Endothelial cell (in vitro differentiated cells): Measurements from ENCODE around the gene ANTXR1. TPM values are rescaled to one million over a fixed set of nuclear protein-coding genes. Genes with fewer than 3 reads are reported as not detected.

Experiments
- DNase-seq: peaks from one replicate; pipeline ENCODE4 v3.0.0; 2021; ENCODE audit warnings: low spot score
- H3K27ac Mint-ChIP-seq: one replicate; pipeline ENCODE4 v1.8.0; 2021; ENCODE audit warnings: mixed read lengths, inconsistent platforms; ENCODE audit not compliant: unreplicated experiment
- H3K27me3 Mint-ChIP-seq: one replicate; pipeline ENCODE4 v1.8.0; 2021; ENCODE audit warnings: mild to moderate bottlenecking, moderate library complexity, mixed read lengths, inconsistent platforms; ENCODE audit not compliant: unreplicated experiment
- H3K36me3 Mint-ChIP-seq: one replicate; pipeline ENCODE4 v1.8.0; 2021; ENCODE audit warnings: mild to moderate bottlenecking, low read depth, mixed read lengths, inconsistent platforms; ENCODE audit not compliant: unreplicated experiment
- H3K4me1 Mint-ChIP-seq: one replicate; pipeline ENCODE4 v1.8.0; 2021; ENCODE audit warnings: mild to moderate bottlenecking, mixed read lengths, inconsistent platforms; ENCODE audit not compliant: unreplicated experiment
- H3K4me3 Mint-ChIP-seq: one replicate; pipeline ENCODE4 v1.8.0; 2021; ENCODE audit warnings: mild to moderate bottlenecking, mixed read lengths, inconsistent platforms; ENCODE audit not compliant: unreplicated experiment
- H3K9me3 Mint-ChIP-seq: one replicate; pipeline ENCODE4 v1.8.0; 2021; ENCODE audit warnings: mixed read lengths, inconsistent platforms; ENCODE audit not compliant: unreplicated experiment
- CTCF ChIP-seq: fragments of 200-600 bp; sonication (generic); IDR thresholded peaks from one replicate; pipeline ENCODE4 v1.5.0; 2021; ENCODE audit warnings: antibody characterized with exemption; ENCODE audit not compliant: unreplicated experiment
- total RNA-seq: library from RNA; stranded (reverse); fragmentation: NEBNext Ultra II Directional; extraction: Animal tissue kit (Norgen Biotek cat#: 25700); gene quantifications from one replicate; pipeline ENCODE4 v1.2.1, GENCODE V29; 2021; ENCODE audit not compliant: unreplicated experiment

Gene ANTXR1
- total RNA-seq, 1 donor from 2014 or later = 7.5 TPM

- peak overlapping the region; percentile 64 for H3K4me3 Mint-ChIP-seq
- peak; percentile 81 for DNase-seq
- H3K36me3 Mint-ChIP-seq = peaks cover 4% of the 10 kb centered on the region
- TF ChIP-seq CTCF = no peak
- H3K9me3 Mint-ChIP-seq = no peaks in the 10 kb centered on the region
- peaks cover 15% of the 10 kb centered on the region for H3K4me1 Mint-ChIP-seq
- H3K27ac Mint-ChIP-seq = peak overlapping the region; percentile 91
- H3K27me3 Mint-ChIP-seq = peaks cover 4% of the 10 kb centered on the region
These were observed 165.0 kb downstream of the ANTXR1 start for GRCh38 chr2:69177785-69178636.

- H3K4me3 Mint-ChIP-seq = no peak overlapping the region
- H3K36me3 Mint-ChIP-seq = peaks cover 4% of the 10 kb centered on the region
- no peak overlapping the region for H3K27ac Mint-ChIP-seq
- TF ChIP-seq CTCF = no peak
- H3K9me3 Mint-ChIP-seq = no peaks in the 10 kb centered on the region
- DNase-seq = no peak
- peaks cover 15% of the 10 kb centered on the region for H3K4me1 Mint-ChIP-seq
- H3K27me3 Mint-ChIP-seq = peaks cover 4% of the 10 kb centered on the region
These were observed 165.8 kb downstream of the ANTXR1 start for GRCh38 chr2:69178756-69179155.

- H3K4me1 Mint-ChIP-seq = peaks cover 15% of the 10 kb centered on the region
- TF ChIP-seq CTCF = no peak
- no peak overlapping the region for H3K27ac Mint-ChIP-seq
- H3K36me3 Mint-ChIP-seq = peaks cover 4% of the 10 kb centered on the region
- DNase-seq = no peak
- peaks cover 4% of the 10 kb centered on the region for H3K27me3 Mint-ChIP-seq
- no peak overlapping the region for H3K4me3 Mint-ChIP-seq
- H3K9me3 Mint-ChIP-seq = no peaks in the 10 kb centered on the region
These were observed 167.2 kb downstream of the ANTXR1 start for GRCh38 chr2:69180227-69180626.

- H3K36me3 Mint-ChIP-seq = peaks cover 4% of the 10 kb centered on the region
- peaks cover 15% of the 10 kb centered on the region for H3K4me1 Mint-ChIP-seq
- no peak overlapping the region for H3K27ac Mint-ChIP-seq
- peaks cover 4% of the 10 kb centered on the region for H3K27me3 Mint-ChIP-seq
- no peak for DNase-seq
- no peak for TF ChIP-seq CTCF
- no peaks in the 10 kb centered on the region for H3K9me3 Mint-ChIP-seq
- H3K4me3 Mint-ChIP-seq = no peak overlapping the region
These were observed 168.0 kb downstream of the ANTXR1 start for GRCh38 chr2:69180974-69181373.

GRCh38 chr2:69181806-69182427, 168.9 kb downstream of the ANTXR1 start:
- no peak overlapping the region for H3K4me3 Mint-ChIP-seq
- H3K27ac Mint-ChIP-seq = no peak overlapping the region
- H3K36me3 Mint-ChIP-seq = peaks cover 4% of the 10 kb centered on the region

More at GRCh38 chr2:69181806-69182427, 168.9 kb downstream of the ANTXR1 start:
- no peak for TF ChIP-seq CTCF
- no peak for DNase-seq
- Mint-ChIP-seq H3K27me3 (peaks cover 4% of the 10 kb centered on the region), H3K9me3 (no peaks in the 10 kb centered on the region), H3K4me1 (peaks cover 13% of the 10 kb centered on the region)
